ENCODE results near the gene UHRF2. TPM values are rescaled to one million over a fixed set of nuclear protein-coding genes. Genes with fewer than 3 reads are reported as not detected.

Gene UHRF2
- total RNA-seq, 4 donors from 2014 or later, result 44.3 to 56.6 (median 48.9) TPM

DNA sequence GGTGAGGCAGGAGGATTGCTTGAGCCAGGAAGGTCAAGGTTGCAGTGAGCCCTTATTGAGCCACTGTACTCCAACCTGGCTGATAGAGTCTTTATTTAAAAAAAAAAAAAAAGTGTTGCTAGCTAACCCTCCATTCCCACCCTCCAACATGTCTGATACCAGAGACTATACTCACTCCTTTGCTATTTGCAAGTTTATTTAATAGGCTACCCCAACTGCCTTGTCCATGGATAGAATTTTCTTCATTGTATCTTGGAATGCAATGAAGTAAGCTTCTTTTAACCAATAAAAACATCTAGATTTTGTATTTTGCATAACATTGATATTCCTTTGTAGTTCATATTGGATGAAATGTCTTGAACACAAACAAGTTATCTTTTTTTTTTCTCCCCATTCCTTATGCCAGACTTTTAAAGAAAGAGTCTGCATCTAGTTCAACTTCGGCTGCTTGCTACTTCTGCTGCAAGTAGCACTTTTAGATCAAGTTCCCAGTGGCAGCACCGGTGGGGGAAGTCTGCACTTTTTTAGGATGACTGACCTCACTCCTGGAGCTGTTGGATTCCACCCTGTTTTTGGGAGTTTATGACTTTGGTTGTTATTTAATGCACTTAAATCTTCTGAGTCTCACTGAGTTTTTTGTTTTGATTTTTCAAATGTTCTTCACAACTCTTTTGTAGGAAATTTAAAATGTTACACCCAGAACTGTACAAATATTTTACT, 112.5 kb downstream of the UHRF2 start:
- TF ChIP-seq CTCF (IDR thresholded peaks at IDR 0.05; ENCODE audit: low read depth), result no peak

DNA sequence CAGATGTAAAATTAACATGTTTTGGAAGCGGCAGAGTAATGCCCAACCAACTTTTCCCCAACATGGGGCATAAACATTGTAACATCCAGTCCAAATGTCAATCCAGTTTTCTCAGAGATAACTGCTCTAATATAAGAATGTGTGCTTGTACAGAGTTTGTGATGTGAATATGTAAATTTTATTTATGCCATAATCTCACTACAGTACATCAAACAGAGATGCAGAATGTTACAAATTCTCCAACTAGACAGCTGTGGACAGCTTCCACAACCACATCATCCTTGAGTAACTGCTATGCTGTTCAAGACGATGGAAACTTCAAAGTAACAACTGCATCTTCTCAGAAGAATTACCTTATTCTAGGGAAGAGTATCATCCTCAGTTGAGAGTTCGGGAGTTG, 122.6 kb downstream of the UHRF2 start:
- no peak for TF ChIP-seq CTCF (IDR thresholded peaks at IDR 0.05; ENCODE audit: low read depth)

GRCh38 chr9:6538666-6539071, 125.7 kb downstream of the UHRF2 start:
- no peak for TF ChIP-seq CTCF (IDR thresholded peaks at IDR 0.05; ENCODE audit: low read depth)

GRCh38 chr9:6543204-6543603, 130.2 kb downstream of the UHRF2 start:
- TF ChIP-seq CTCF (IDR thresholded peaks at IDR 0.05; ENCODE audit: low read depth), result no peak

GRCh38 chr9:6545017-6545691, 132.2 kb downstream of the UHRF2 start:
- TF ChIP-seq CTCF (IDR thresholded peaks at IDR 0.05; ENCODE audit: low read depth), result no peak

- TF ChIP-seq CTCF (IDR thresholded peaks at IDR 0.05; ENCODE audit: low read depth), result no peak
Observed at GRCh38 chr9:6549106-6549800, 136.3 kb downstream of the UHRF2 start.

- TF ChIP-seq CTCF (IDR thresholded peaks at IDR 0.05; ENCODE audit: low read depth), result no peak
Observed at GRCh38 chr9:6551136-6551535, 138.1 kb downstream of the UHRF2 start.

All from subcutaneous adipose tissue (tissue), 4 donors.